GM21576 (cell line): ENCODE results near the gene KCNJ10.

Experiments
- ATAC-seq: cut with Tn5 transposase; IDR thresholded peaks from one replicate; pipeline ENCODE4 v1.9.1; 2021; ENCODE audit warnings: mild to moderate bottlenecking, moderate library complexity; ENCODE audit not compliant: unreplicated experiment

KCNJ10 gene

GRCh38 chr1:159993911-159994310 is 76.0 kb downstream of the KCNJ10 start:
- ATAC-seq: no peak

- ATAC-seq: no peak
Measured at GRCh38 chr1:159992161-159992560, 77.8 kb downstream of the KCNJ10 start.

GRCh38 chr1:159991513-159991912 is 78.4 kb downstream of the KCNJ10 start:
- no peak for ATAC-seq

GRCh38 chr1:159990005-159990404 is 80.0 kb downstream of the KCNJ10 start:
- ATAC-seq: no peak

- no peak for ATAC-seq
Measured at GRCh38 chr1:159989581-159989980, 80.4 kb downstream of the KCNJ10 start.

- no peak for ATAC-seq
Measured at GRCh38 chr1:159988006-159988405, 82.0 kb downstream of the KCNJ10 start.

- ATAC-seq: no peak
Measured at GRCh38 chr1:159987186-159987585, 82.8 kb downstream of the KCNJ10 start.

- no peak for ATAC-seq
Measured at GRCh38 chr1:159986531-159986930, 83.4 kb downstream of the KCNJ10 start.

- ATAC-seq: no peak
Measured at GRCh38 chr1:159986093-159986492, 83.9 kb downstream of the KCNJ10 start.

- no peak for ATAC-seq
Measured at GRCh38 chr1:159985473-159985872, 84.5 kb downstream of the KCNJ10 start.

GRCh38 chr1:159983681-159984080 is 86.3 kb downstream of the KCNJ10 start:
- ATAC-seq: no peak

- ATAC-seq: no peak
Measured at GRCh38 chr1:159982280-159982679, 87.7 kb downstream of the KCNJ10 start.

- no peak for ATAC-seq
Measured at GRCh38 chr1:159981351-159982055, 88.5 kb downstream of the KCNJ10 start.

- ATAC-seq: no peak
Measured at GRCh38 chr1:159980786-159981185, 89.2 kb downstream of the KCNJ10 start.

- no peak for ATAC-seq
Measured at GRCh38 chr1:159980076-159980475, 89.9 kb downstream of the KCNJ10 start.

- no peak for ATAC-seq
Measured at GRCh38 chr1:159979257-159979656, 90.7 kb downstream of the KCNJ10 start.

GRCh38 chr1:159978107-159978398 is 91.9 kb downstream of the KCNJ10 start:
- ATAC-seq: no peak

GRCh38 chr1:159977364-159978106 is 92.4 kb downstream of the KCNJ10 start:
- no peak for ATAC-seq

GRCh38 chr1:159974350-159974965 is 95.5 kb downstream of the KCNJ10 start:
- ATAC-seq: no peak

- ATAC-seq: no peak
Measured at GRCh38 chr1:159973350-159973940, 96.5 kb downstream of the KCNJ10 start.

GRCh38 chr1:159972443-159973205 is 97.3 kb downstream of the KCNJ10 start:
- no peak for ATAC-seq
